Lower leg skin (tissue), 3 donors: ENCODE data around the gene TENM4.

Experiments used
- POLR2A ChIP-seq, 2 donors: fragments of 450-650 bp; IDR thresholded peaks; one replicate each; pipeline ENCODE4 v1.6.1; 2016 to 2017; ENCODE audit warnings: antibody characterized with exemption in 2 of 2, mild to moderate bottlenecking in 1 of 2, moderate library complexity in 1 of 2
- TF ChIP-seq, protein P1 (sequence below), 3 donors: fragments of 450-650 bp; IDR thresholded peaks; one replicate each; pipeline ENCODE4 v1.5.1; 2016; ENCODE audit warnings: antibody characterized with exemption in 3 of 3, mild to moderate bottlenecking in 3 of 3, moderate library complexity in 2 of 3

DNA sequence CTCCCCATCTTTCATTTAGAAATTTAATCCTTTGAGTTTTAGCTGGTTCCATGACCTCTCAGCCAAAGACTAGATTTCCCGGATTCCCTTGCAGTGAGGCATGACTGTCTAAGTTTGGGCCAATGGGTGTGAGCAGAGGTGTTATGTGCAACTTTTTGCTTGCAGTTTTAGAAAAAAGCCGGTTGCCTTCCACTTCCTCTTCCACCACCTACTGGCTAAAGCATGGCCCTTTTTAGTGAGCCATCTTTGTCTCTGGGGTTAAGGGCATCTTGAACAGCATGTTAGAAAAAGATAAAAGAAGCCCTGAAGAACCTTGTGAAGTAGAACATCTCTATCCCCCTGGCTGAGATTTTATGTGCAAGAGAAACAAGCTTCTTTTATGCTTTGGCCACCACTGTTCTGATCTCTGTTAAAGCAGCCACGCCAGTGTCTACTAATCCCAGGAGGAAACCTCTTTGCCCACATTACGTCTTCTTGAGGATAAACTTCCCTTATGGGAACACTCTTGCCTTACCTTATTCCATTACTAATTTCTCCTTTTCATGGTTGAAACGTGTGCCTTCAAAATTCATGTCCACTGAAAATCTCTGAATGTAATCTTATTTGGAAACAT, 279.9 kb downstream of the TENM4 start:
- TF ChIP-seq, protein P1, sequence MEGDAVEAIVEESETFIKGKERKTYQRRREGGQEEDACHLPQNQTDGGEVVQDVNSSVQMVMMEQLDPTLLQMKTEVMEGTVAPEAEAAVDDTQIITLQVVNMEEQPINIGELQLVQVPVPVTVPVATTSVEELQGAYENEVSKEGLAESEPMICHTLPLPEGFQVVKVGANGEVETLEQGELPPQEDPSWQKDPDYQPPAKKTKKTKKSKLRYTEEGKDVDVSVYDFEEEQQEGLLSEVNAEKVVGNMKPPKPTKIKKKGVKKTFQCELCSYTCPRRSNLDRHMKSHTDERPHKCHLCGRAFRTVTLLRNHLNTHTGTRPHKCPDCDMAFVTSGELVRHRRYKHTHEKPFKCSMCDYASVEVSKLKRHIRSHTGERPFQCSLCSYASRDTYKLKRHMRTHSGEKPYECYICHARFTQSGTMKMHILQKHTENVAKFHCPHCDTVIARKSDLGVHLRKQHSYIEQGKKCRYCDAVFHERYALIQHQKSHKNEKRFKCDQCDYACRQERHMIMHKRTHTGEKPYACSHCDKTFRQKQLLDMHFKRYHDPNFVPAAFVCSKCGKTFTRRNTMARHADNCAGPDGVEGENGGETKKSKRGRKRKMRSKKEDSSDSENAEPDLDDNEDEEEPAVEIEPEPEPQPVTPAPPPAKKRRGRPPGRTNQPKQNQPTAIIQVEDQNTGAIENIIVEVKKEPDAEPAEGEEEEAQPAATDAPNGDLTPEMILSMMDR (IDR thresholded peaks at IDR 0.05), result no peak
- no peak for TF ChIP-seq POLR2A (IDR thresholded peaks at IDR 0.05)
